ENCODE results near the gene ELOVL2.

GRCh38 chr6:11016452-11016851, 27.7 kb downstream of the ELOVL2 start:
- TF ChIP-seq POLR2AphosphoS5 (IDR thresholded peaks at IDR 0.05; ENCODE audit: borderline replicate concordance, low read depth, low read length) (no peak), EZH2 (IDR thresholded peaks at IDR 0.05) (no peak), FOXP2 (optimal IDR thresholded peaks at IDR 0.05; ENCODE audit: control extremely low read depth, extremely low read length, insufficient read depth) (no peak)

Data from SK-N-MC (cell line).